Mesodermal cell (in vitro differentiated cells): ENCODE measurements around the gene VPS36.

Experiments used
- H3K27ac ChIP-seq: 2 replicates; pipeline ENCODE4 v1.7.0; 2013; ENCODE audit warnings: mild to moderate bottlenecking, low read depth, low read length, moderate library complexity; ENCODE audit not compliant: severe bottlenecking
- H3K36me3 ChIP-seq: 2 replicates; pipeline ENCODE4 v1.7.1; 2013; ENCODE audit warnings: mild to moderate bottlenecking, low read length, moderate library complexity; ENCODE audit not compliant: control insufficient read depth, insufficient read depth
- H3K4me1 ChIP-seq: one replicate; pipeline ENCODE4 v1.7.1; 2013; ENCODE audit warnings: mild to moderate bottlenecking, low read length; ENCODE audit not compliant: insufficient read depth, control insufficient read depth, poor library complexity, severe bottlenecking
- H3K4me3 ChIP-seq: 2 replicates; pipeline ENCODE4 v1.7.0; 2013; ENCODE audit warnings: low read length, control low read depth, mild to moderate bottlenecking; ENCODE audit not compliant: insufficient read depth, poor library complexity, severe bottlenecking; ENCODE audit errors: extremely low read depth
- H3K9me3 ChIP-seq: 2 replicates; pipeline ENCODE4 v1.7.1; 2013; ENCODE audit warnings: mild to moderate bottlenecking, low read length, moderate library complexity; ENCODE audit not compliant: control insufficient read depth
- WGBS, 2 experiments: methylation state at CpG; one replicate each; pipeline ENCODE4 v1.1.5; 2013; ENCODE audit warnings: missing lambda C conversion rate in 2 of 2; ENCODE audit not compliant: insufficient coverage in 2 of 2; 5-methylcytosine and 5-hydroxymethylcytosine counted together

VPS36 gene

DNA sequence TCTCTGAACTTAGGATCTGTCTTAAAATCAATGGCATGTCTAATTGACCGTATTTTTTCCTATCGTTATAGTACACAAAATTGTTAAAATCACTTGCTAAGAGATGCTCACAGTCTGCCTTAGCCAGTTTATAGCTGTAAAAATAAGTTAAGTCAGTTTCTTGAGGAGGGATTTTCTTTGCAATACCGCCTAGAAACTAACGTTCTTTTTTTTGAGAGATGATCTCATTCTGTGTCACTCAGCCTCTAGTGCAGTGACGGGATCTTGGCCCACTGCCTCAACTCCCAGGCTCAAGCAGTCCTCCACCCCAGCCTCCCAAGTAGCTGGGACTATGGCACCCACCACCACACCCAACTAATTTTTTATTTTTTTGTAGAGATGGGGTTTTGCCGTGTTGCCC is 9.2 kb upstream of the VPS36 start:
- WGBS, 2 experiments, result 96% methylated on average over 3 to 4 of the region's 6 CpGs
- Histone ChIP-seq H3K9me3 (no peaks in the 10 kb centered on the region), H3K4me3 (no peak overlapping the region), H3K36me3 (peaks cover 78% of the 10 kb centered on the region), H3K4me1 (peaks cover 3% of the 10 kb centered on the region), H3K27ac (no peak overlapping the region)

GRCh38 chr13:52455677-52456041 is 5.2 kb upstream of the VPS36 start:
- Histone ChIP-seq H3K4me3 (peak overlapping the region; percentile 64), H3K27ac (peak overlapping the region; percentile 94), H3K9me3 (no peaks in the 10 kb centered on the region), H3K4me1 (peaks cover 6% of the 10 kb centered on the region), H3K36me3 (peaks cover 39% of the 10 kb centered on the region)
- WGBS, 2 experiments, result 0% methylated on average over 22 to 35 of the region's 37 CpGs

- H3K4me1 ChIP-seq, result peaks cover 6% of the 10 kb centered on the region
- peak within 1 kb of the TSS; percentile 64 for H3K4me3 ChIP-seq
- peak within 1 kb of the TSS; percentile 94 for H3K27ac ChIP-seq
- H3K9me3 ChIP-seq, result no peaks in the 10 kb centered on the region
- H3K36me3 ChIP-seq, result peaks cover 34% of the 10 kb centered on the region
- WGBS, 2 experiments, result 0 to 2% methylated on average over 48 to 49 of the region's 56 CpGs
These were observed 4.6 kb upstream of the VPS36 start, which contains the start of gene CKAP2 for GRCh38 chr13:52454820-52455676. TSS of gene CKAP2 (plus strand) at chr13:52455478. CDS start at chr13:52455557, 79 bp downstream.

- H3K4me1 ChIP-seq, result peaks cover 6% of the 10 kb centered on the region
- H3K9me3 ChIP-seq, result no peaks in the 10 kb centered on the region
- peaks cover 28% of the 10 kb centered on the region for H3K36me3 ChIP-seq
- peak overlapping the region; percentile 8 for H3K27ac ChIP-seq
- peak overlapping the region; percentile 64 for H3K4me3 ChIP-seq
- 38 to 60% methylated on average over 3 of the region's 8 CpGs for WGBS, 2 experiments
These were observed 4.0 kb upstream of the VPS36 start for GRCh38 chr13:52454459-52454819.

GRCh38 chr13:52452470-52452869 is 2.0 kb upstream of the VPS36 start:
- Histone ChIP-seq H3K9me3 (no peaks in the 10 kb centered on the region), H3K4me3 (no peak overlapping the region), H3K4me1 (peaks cover 10% of the 10 kb centered on the region), H3K36me3 (peaks cover 20% of the 10 kb centered on the region), H3K27ac (no peak overlapping the region)
- 80 to 86% methylated on average over 1 to 2 of the region's 2 CpGs for WGBS, 2 experiments

DNA sequence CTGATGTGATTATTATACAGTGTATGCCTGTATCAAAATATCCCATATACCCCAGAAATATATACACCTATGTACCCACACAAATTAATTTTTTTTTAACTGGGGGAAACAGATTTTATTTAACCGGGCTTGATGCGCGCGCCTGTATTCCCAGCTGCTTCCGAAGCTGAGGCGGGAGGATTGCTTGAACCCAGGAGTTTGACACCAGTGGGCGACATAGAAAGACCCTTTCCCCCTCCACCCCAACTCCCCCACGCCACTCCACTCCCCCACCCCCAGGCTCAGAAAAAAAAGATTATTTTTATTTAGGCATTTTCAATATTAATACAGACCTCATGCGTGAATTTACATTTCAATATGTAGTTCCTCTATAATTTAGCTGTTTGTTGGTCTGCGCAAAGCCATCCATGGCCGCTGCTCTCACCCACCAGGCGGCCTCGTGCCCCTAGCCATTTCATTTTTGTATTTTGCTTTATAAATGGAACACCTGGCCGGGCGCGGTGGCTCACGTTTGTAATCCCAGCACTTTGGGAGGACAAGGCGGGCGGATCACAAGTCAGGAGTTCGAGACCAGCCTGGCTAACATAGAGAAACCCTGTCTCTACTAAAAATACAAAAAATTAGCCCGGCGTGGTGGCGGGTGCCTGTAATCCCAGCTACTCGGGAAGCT is 836 bp upstream of the VPS36 start:
- no peak overlapping the region for H3K27ac ChIP-seq
- H3K36me3 ChIP-seq, result peaks cover 13% of the 10 kb centered on the region
- 87 to 91% methylated on average over 16 to 17 of the region's 24 CpGs for WGBS, 2 experiments
- H3K4me1 ChIP-seq, result peaks cover 8% of the 10 kb centered on the region
- no peak overlapping the region for H3K4me3 ChIP-seq
- no peaks in the 10 kb centered on the region for H3K9me3 ChIP-seq

DNA sequence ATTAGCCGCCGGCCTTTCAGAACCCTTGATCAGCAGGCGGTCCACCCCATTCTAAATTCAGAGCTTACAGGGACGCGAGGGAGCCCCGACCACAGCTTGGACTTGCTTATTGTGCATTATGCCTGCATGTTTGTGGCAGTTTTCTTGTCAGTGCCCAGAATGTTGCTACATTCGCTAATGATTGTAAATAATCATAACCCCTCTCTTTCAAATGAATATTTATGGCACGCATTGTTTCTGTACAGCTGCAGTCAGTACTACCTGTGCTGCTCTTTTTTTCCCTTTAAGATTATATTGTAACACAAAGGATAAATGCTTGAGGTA is 321 bp upstream of the VPS36 start:
- Histone ChIP-seq H3K4me1 (peaks cover 8% of the 10 kb centered on the region), H3K9me3 (no peaks in the 10 kb centered on the region), H3K36me3 (peaks cover 15% of the 10 kb centered on the region), H3K27ac (no peak overlapping the region), H3K4me3 (no peak overlapping the region)
- WGBS, 2 experiments, result 0% methylated on average over 2 of the region's 8 CpGs

DNA sequence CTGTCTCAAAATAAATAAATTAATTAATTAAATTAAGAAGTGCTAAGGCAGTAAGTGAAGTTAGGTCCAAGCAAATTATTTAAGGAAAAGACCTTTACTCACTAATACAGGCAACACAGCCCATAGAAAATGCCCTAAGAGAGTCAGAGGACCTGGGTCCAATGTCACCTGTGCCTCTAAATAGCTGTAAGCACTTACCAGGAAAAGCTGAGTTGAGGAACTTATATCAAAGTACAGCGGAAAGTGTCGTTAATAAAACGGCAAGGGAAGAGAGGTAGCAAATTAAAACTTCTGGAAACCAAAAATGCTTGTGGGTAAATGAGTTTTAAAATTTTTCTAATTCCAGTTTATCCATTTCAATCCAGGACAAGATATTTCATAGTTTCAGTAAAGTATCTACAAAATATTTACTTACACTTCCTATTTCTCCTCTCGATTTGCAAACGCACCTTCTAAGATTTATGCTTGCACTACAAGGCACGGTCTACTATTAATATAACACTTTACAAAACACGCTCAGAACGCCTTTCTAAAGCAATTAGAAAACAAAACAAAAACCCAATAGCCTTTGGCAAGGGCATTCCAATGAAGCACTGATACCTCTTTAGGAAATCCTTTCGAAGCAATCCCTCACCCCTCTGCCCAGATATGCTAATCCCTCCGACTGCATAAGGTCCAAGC is 963 bp downstream of the VPS36 start:
- Histone ChIP-seq H3K4me3 (peak overlapping the region; percentile 69), H3K27ac (peak overlapping the region; percentile 91), H3K9me3 (no peaks in the 10 kb centered on the region), H3K36me3 (peaks cover 15% of the 10 kb centered on the region), H3K4me1 (peaks cover 8% of the 10 kb centered on the region)
- 1 to 10% methylated on average over 7 to 9 of the region's 10 CpGs for WGBS, 2 experiments

DNA sequence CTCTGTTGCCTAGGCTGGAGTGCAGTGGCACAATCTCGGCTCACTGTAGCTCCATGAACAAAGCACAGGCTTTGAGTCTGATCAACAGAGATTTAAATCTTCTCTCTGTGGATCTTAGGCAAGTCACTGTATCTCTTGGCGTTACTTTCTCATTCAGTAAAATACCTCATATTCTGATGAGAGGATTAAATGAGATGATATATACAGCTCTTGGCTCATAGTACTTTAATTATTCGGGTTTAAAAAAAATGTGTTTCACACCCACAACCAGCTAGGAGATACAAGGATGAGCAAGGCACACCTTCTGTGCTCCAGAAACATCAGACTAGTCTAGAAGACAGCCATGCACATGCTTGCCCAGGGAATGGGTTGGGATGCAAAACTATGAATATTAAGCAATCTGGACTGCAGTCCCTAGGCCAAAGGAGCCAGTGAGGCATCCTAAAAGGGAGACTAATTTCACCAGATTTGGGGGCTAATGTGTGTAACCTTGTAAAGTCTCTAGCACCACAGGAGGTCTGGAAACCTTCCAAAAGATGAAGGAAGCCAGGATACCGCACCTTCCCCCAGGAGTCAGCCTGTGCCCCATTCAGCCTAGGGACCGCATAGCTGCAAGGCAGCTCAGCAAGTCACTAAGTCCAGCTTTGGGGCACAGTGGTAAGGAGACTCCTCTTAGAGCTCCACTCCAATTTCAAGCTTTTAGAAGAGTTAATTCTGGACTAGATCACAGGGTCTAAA is 2.5 kb downstream of the VPS36 start:
- no peak overlapping the region for H3K4me3 ChIP-seq
- no peaks in the 10 kb centered on the region for H3K9me3 ChIP-seq
- 85 to 95% methylated on average over 2 to 4 of the region's 5 CpGs for WGBS, 2 experiments
- peaks cover 15% of the 10 kb centered on the region for H3K36me3 ChIP-seq
- H3K4me1 ChIP-seq, result peaks cover 5% of the 10 kb centered on the region
- no peak overlapping the region for H3K27ac ChIP-seq

GRCh38 chr13:52447354-52447753 is 3.1 kb downstream of the VPS36 start:
- H3K4me3 ChIP-seq, result no peak overlapping the region
- WGBS, 2 experiments, result 95 to 100% methylated on average over 2 of the region's 2 CpGs
- peaks cover 19% of the 10 kb centered on the region for H3K36me3 ChIP-seq
- H3K27ac ChIP-seq, result no peak overlapping the region
- H3K4me1 ChIP-seq, result peaks cover 5% of the 10 kb centered on the region
- H3K9me3 ChIP-seq, result no peaks in the 10 kb centered on the region
